ENCODE results near the gene SLC25A48. TPM values are rescaled to one million over a fixed set of nuclear protein-coding genes. Genes with fewer than 3 reads are reported as not detected.

The SLC25A48 gene
- total RNA-seq, 2 experiments from 2014 or later = not detected

DNA sequence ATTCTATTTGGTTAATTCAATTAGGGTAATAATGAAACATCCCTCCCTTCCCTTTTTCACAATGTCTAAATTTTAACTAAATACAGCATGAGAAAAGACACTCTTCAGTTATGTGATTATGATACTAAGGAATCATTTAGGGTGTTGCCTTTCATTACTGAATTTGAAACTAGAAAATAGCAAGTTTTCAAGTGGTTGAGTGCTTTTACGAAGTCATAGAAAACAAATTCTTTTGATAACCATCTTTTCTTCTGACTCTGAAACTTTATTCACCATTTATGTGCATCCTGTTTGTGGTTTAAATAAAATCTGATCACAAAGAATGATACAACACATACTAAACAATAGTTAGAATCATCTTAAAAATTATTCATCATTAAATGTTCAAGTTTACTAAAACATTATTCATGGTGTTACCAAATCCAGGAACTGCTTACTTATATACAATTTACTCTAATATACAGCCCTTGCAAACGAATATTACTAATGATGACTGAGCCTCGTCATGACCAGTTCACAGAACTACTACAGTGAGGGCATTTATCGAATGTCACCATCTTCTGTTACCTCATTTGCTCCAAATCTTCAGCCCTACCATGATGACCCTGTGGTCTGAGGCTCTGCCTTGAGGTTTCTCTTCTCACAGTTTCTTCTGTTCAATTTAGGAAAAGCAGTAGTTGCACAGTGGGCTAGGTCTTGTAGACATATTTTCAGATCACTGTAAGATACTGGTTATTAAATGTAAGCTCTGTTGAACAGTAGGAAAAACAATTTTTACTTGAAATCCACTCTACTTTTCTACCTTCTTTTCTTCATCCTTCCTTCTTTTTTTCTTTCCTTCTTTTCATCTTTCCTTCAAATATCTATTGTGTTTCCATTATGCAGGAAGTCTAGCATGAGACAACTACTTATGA, 79.5 kb downstream of the SLC25A48 start:
- H3K9me3 ChIP-seq (ENCODE audit: control insufficient read depth in 1 of 2, insufficient read depth in 1 of 2, low read length in 2 of 2) = no peaks in the 10 kb centered on the region
- H3K27me3 ChIP-seq (ENCODE audit: control insufficient read depth in 1 of 2, insufficient read depth in 2 of 2, low read length in 2 of 2) = peaks cover 0 to 8% of the 10 kb centered on the region in 2 experiments
- no peak overlapping the region for H3K4me3 ChIP-seq (ENCODE audit: low read length)
- peaks cover 66% of the 10 kb centered on the region for H3K27me3 Mint-ChIP-seq
- no peaks in the 10 kb centered on the region for H3K4me1 ChIP-seq (ENCODE audit: insufficient read depth, low read length)
- no peak overlapping the region for H3K27ac ChIP-seq (ENCODE audit: low read depth in 1 of 2, low read length in 2 of 2)
- TF ChIP-seq, protein P1, sequence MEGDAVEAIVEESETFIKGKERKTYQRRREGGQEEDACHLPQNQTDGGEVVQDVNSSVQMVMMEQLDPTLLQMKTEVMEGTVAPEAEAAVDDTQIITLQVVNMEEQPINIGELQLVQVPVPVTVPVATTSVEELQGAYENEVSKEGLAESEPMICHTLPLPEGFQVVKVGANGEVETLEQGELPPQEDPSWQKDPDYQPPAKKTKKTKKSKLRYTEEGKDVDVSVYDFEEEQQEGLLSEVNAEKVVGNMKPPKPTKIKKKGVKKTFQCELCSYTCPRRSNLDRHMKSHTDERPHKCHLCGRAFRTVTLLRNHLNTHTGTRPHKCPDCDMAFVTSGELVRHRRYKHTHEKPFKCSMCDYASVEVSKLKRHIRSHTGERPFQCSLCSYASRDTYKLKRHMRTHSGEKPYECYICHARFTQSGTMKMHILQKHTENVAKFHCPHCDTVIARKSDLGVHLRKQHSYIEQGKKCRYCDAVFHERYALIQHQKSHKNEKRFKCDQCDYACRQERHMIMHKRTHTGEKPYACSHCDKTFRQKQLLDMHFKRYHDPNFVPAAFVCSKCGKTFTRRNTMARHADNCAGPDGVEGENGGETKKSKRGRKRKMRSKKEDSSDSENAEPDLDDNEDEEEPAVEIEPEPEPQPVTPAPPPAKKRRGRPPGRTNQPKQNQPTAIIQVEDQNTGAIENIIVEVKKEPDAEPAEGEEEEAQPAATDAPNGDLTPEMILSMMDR (IDR thresholded peaks at IDR 0.05) = no peak
- intact Hi-C loops (cut with DNase I, micrococcal nuclease) = no loop called here
- H3K36me3 Mint-ChIP-seq (ENCODE audit: low read depth) = no peaks in the 10 kb centered on the region
- H3K4me3 Mint-ChIP-seq = no peak overlapping the region
- POLR2A ChIA-PET = no interaction called here
- CTCF ChIA-PET = no interaction called here
- H3K36me3 ChIP-seq (ENCODE audit: insufficient read depth, low read length) = no peaks in the 10 kb centered on the region
- ATAC-seq (ENCODE audit: poor library complexity) (no peak), DNase-seq (peak in 1 of 14 experiments; percentile 8)
- H3K4me1 Mint-ChIP-seq (ENCODE audit: low read depth) = no peaks in the 10 kb centered on the region
- H3K27ac Mint-ChIP-seq = no peak overlapping the region
- H3K9me3 Mint-ChIP-seq = no peaks in the 10 kb centered on the region

DNA sequence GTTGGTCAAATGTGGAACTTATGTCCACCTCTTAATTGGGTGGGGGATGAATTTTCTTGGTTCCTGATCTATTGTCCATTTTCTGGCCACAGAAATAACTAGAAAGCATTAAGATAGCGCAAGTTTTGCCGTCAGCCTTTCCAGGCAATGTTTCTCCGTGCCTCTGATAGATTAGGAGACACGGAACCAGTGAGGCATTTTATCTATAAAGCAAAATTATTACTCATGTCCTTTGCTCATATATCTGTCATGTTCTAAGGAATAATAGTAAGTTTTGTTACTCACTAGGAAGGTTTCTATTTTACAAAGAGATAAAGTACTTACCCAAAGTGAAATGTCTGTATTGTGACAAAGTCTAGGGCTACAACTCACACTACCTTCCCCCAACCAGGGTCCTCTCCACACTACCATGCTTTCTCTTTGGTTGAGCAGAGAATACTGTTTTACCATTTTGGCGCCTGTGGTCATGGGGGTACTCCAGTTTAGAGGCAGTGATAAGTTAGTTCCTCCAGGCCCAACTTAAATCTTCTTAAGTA, 81.1 kb downstream of the SLC25A48 start:
- no peak overlapping the region for H3K4me3 ChIP-seq (ENCODE audit: low read length)
- ATAC-seq (ENCODE audit: poor library complexity) = no peak
- CTCF ChIA-PET = no interaction called here
- no peaks in the 10 kb centered on the region for H3K4me1 ChIP-seq (ENCODE audit: insufficient read depth, low read length)
- H3K36me3 Mint-ChIP-seq (ENCODE audit: low read depth) = no peaks in the 10 kb centered on the region
- H3K4me1 Mint-ChIP-seq (ENCODE audit: low read depth) = no peaks in the 10 kb centered on the region
- H3K9me3 Mint-ChIP-seq = no peaks in the 10 kb centered on the region
- H3K36me3 ChIP-seq (ENCODE audit: insufficient read depth, low read length) = no peaks in the 10 kb centered on the region
- peaks cover 51% of the 10 kb centered on the region for H3K27me3 Mint-ChIP-seq
- no peak overlapping the region for H3K27ac Mint-ChIP-seq
- POLR2A ChIA-PET = no interaction called here
- H3K4me3 Mint-ChIP-seq = no peak overlapping the region
- no peak for DNase-seq
- TF ChIP-seq, protein P1 (IDR thresholded peaks at IDR 0.05) = no peak
- peaks cover 4 to 8% of the 10 kb centered on the region in 2 experiments for H3K27me3 ChIP-seq (ENCODE audit: control insufficient read depth in 1 of 2, insufficient read depth in 2 of 2, low read length in 2 of 2)
- no peaks in the 10 kb centered on the region for H3K9me3 ChIP-seq (ENCODE audit: control insufficient read depth in 1 of 2, insufficient read depth in 1 of 2, low read length in 2 of 2)
- H3K27ac ChIP-seq (ENCODE audit: low read depth in 1 of 2, low read length in 2 of 2) = no peak overlapping the region
- intact Hi-C loops (cut with DNase I, micrococcal nuclease) = no loop called here

DNA sequence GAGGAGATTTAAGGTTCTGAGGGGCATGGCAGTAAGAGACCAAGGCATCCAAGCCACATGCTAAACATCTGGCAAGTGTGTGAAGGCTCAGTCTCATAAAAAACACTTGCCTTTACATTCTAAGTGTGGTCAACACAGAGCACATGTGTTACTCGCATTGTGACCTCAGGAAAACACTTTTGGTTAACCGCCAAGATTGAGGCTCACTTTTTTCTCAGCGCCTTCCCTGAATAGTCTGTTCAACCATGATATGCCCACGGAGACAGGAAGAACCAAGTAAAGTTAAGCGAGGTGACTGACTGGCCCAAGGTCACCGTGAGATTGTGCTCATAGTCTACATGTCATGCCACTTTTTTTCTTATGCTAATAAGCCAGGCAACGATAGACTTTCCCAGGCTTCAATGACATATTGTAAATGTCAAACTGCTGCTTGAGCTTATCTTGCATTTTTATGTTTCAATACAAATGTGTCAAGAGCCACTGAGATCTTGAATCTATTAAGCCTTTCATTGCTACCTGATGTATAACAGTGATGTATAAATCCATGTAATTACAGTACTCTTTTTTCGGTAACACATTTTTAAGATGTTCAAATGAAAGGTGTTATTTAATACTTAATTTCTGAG, 82.3 kb downstream of the SLC25A48 start:
- no peaks in the 10 kb centered on the region for H3K36me3 Mint-ChIP-seq (ENCODE audit: low read depth)
- TF ChIP-seq, protein P1 (IDR thresholded peaks at IDR 0.05) = no peak
- intact Hi-C loops (cut with DNase I, micrococcal nuclease) = no loop called here
- Histone ChIP-seq H3K27me3 (ENCODE audit: control insufficient read depth in 1 of 2, insufficient read depth in 2 of 2, low read length in 2 of 2) (peaks cover 4 to 5% of the 10 kb centered on the region in 2 experiments), H3K4me3 (ENCODE audit: low read length) (no peak overlapping the region), H3K9me3 (ENCODE audit: control insufficient read depth in 1 of 2, insufficient read depth in 1 of 2, low read length in 2 of 2) (no peaks in the 10 kb centered on the region), H3K4me1 (ENCODE audit: insufficient read depth, low read length) (no peaks in the 10 kb centered on the region), H3K27ac (ENCODE audit: low read depth in 1 of 2, low read length in 2 of 2) (no peak overlapping the region), H3K36me3 (ENCODE audit: insufficient read depth, low read length) (no peaks in the 10 kb centered on the region)
- ChIA-PET CTCF (no interaction called here), POLR2A (no interaction called here)
- no peak overlapping the region for H3K4me3 Mint-ChIP-seq
- peaks cover 45% of the 10 kb centered on the region for H3K27me3 Mint-ChIP-seq
- no peaks in the 10 kb centered on the region for H3K4me1 Mint-ChIP-seq (ENCODE audit: low read depth)
- DNase-seq (peak in 2 of 14 experiments; percentile 2 to 30), ATAC-seq (ENCODE audit: poor library complexity) (no peak)
- H3K9me3 Mint-ChIP-seq = no peaks in the 10 kb centered on the region
- H3K27ac Mint-ChIP-seq = no peak overlapping the region
